Stimulated activated naive CD8-positive, alpha-beta T cell treated with anti-CD3 and anti-CD28 coated beads, Interleukin-15, amount 100 ng/mL, for 72 hours (primary cell): ENCODE data around the gene PMS1.
"Not testable (repeated sequence)": the region's sequence is repeated elsewhere in the genome, so short reads cannot be mapped to it uniquely, and the experiment has no call there.

Source experiments
- ATAC-seq: fragments of 150-1000 bp; cut with Tn5 transposase; 2 replicates; pipeline ENCODE4 v1.10.0; 2021; ENCODE audit warnings: mild to moderate bottlenecking, moderate library complexity
- DNase-seq, 2 donors: peaks; one replicate each; pipeline ENCODE4 v3.0.0; 2021 to 2022
- H3K27ac Mint-ChIP-seq, 2 donors: one replicate each; pipeline ENCODE4 v1.8.0; 2022; ENCODE audit warnings: mild to moderate bottlenecking in 2 of 2, mixed read lengths in 2 of 2, moderate library complexity in 2 of 2
- H3K27me3 Mint-ChIP-seq: one replicate; pipeline ENCODE4 v1.8.0; 2022; ENCODE audit warnings: mixed read lengths
- H3K4me1 Mint-ChIP-seq: one replicate; pipeline ENCODE4 v1.8.0; 2022; ENCODE audit warnings: mild to moderate bottlenecking, mixed read lengths
- H3K4me3 Mint-ChIP-seq, 2 donors: one replicate each; pipeline ENCODE4 v1.8.0; 2022; ENCODE audit warnings: mild to moderate bottlenecking in 2 of 2, mixed read lengths in 2 of 2, moderate library complexity in 1 of 2
- H3K9me3 Mint-ChIP-seq, 2 donors: one replicate each; pipeline ENCODE4 v1.8.0; 2022; ENCODE audit warnings: mixed read lengths in 2 of 2

The PMS1 gene

GRCh38 chr2:189834642-189835041 lies 50.4 kb downstream of the PMS1 start:
- H3K27me3 Mint-ChIP-seq, H3K9me3 Mint-ChIP-seq, ATAC-seq, DNase-seq, H3K4me1 Mint-ChIP-seq, H3K27ac Mint-ChIP-seq, H3K4me3 Mint-ChIP-seq: not testable (repeated sequence)

- H3K9me3 Mint-ChIP-seq = no peaks in the 10 kb centered on the region
- no peak overlapping the region for H3K4me3 Mint-ChIP-seq
- H3K4me1 Mint-ChIP-seq = no peaks in the 10 kb centered on the region
- H3K27ac Mint-ChIP-seq = no peak overlapping the region
- no peaks in the 10 kb centered on the region for H3K27me3 Mint-ChIP-seq
- ATAC-seq (no peak), DNase-seq (no peak)
Observed at GRCh38 chr2:189835855-189836558, 51.8 kb downstream of the PMS1 start.

DNA sequence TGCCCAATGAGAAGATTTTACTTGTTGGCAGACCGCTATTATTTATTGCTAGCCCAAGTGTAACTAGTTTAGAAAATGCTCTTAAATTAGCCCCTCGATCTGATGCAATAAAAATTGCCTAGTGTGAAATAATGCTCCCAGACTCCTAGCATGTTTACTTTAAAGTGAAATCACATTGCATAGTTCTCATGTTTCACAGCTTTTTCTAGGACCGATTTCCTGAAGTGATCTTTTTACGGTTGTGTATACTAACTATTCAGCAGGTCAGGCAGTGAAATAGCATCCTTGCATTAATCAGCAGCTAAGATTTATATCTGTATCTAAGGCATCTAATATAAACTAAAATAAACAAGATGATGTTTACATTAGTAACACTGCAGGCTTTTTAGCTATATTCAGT lies 52.4 kb downstream of the PMS1 start:
- no peaks in the 10 kb centered on the region for H3K9me3 Mint-ChIP-seq
- H3K4me1 Mint-ChIP-seq = no peaks in the 10 kb centered on the region
- no peak overlapping the region for H3K4me3 Mint-ChIP-seq
- ATAC-seq (no peak), DNase-seq (no peak)
- H3K27ac Mint-ChIP-seq = no peak overlapping the region
- H3K27me3 Mint-ChIP-seq = no peaks in the 10 kb centered on the region

DNA sequence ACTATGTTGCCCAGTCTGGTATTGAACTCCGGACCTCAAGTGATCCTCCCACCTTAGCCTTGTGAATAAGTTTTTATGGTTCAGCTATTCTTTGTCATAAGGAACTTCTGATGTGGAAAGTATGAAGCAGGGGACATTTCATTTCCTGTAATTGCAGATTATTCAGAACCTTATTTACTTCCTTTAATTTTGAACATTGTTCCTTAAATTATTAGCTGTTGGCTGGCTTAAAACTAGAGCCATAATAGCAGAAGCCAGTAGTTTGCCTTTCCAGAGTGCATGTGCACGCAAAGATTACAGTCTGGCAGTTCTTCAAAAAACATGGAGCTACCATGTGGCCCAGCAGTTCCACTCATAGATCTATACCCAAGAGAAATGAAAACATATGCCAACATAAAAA lies 53.1 kb downstream of the PMS1 start:
- no peaks in the 10 kb centered on the region for H3K27me3 Mint-ChIP-seq
- no peak overlapping the region for H3K4me3 Mint-ChIP-seq
- DNase-seq = no peak
- no peak for ATAC-seq
- no peaks in the 10 kb centered on the region for H3K9me3 Mint-ChIP-seq
- no peak overlapping the region for H3K27ac Mint-ChIP-seq
- no peaks in the 10 kb centered on the region for H3K4me1 Mint-ChIP-seq

- Mint-ChIP-seq H3K4me1 (no peaks in the 10 kb centered on the region), H3K27me3 (no peaks in the 10 kb centered on the region), H3K27ac (no peak overlapping the region), H3K9me3 (no peaks in the 10 kb centered on the region), H3K4me3 (no peak overlapping the region)
- ATAC-seq (no peak), DNase-seq (no peak)
Observed at GRCh38 chr2:189841019-189841418, 56.8 kb downstream of the PMS1 start.

- H3K4me3 Mint-ChIP-seq = no peak overlapping the region
- ATAC-seq (no peak), DNase-seq (no peak)
- no peaks in the 10 kb centered on the region for H3K4me1 Mint-ChIP-seq
- H3K27ac Mint-ChIP-seq = no peak overlapping the region
- H3K9me3 Mint-ChIP-seq = no peaks in the 10 kb centered on the region
- H3K27me3 Mint-ChIP-seq = no peaks in the 10 kb centered on the region
Observed at GRCh38 chr2:189848276-189848675, 64.0 kb downstream of the PMS1 start.

DNA sequence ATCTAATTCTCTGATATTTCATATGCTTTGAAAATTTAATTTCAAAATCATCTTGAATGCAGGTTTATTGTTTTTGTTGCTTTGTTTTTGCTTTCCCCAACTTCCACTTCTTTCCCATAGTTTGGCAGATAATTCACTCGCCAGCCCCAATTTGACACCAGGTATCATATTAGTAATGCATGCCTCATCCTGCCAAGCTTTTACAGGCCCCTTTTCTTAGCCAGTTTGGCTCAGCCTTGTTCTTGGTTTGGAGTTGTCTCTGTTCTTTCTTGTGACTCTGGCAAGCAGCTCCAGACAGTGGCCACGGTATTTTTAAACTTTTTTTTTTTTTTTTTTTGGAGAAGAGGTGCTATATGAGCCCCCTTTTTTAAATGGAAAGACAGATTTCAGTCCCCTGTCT lies 65.3 kb downstream of the PMS1 start:
- no peak overlapping the region for H3K4me3 Mint-ChIP-seq

DNA sequence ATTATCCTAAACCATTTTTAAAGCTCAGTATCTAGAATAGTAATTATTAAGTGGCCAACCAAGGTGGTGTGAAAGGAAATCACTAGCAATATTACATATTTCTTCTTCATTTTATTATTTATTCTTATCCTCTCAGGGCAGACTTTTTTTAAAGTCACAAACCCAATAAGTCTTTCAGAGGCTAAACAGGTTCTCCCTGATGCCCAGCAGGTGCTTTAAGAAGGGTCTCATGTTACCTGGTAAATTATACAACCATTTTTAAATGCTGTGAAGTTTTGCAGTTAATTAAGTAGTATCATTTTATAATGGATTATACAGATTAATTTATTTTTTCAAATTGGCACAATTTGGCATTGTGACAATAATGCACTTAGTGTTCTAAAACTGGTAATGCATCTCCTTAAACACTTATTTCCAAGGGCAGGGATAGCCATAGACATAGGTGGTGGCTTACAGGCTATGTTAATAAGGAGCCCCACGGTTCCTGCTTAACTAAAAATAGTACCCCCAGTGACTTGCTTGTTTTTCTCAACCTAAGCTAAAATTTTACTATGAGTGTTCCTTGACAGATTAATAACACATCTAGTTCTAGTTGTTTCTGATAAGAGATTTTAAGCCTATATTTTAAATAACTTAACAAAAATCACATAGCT lies 67.0 kb downstream of the PMS1 start:
- no peak for ATAC-seq

More for the DNA sequence above, 65.3 kb downstream of the PMS1 start:
- H3K27ac Mint-ChIP-seq = peak overlapping the region in 1 of 2 donors; percentile 70
- no peaks in the 10 kb centered on the region for H3K27me3 Mint-ChIP-seq
- DNase-seq = no peak
- no peak for ATAC-seq
- H3K4me1 Mint-ChIP-seq = peaks cover 3% of the 10 kb centered on the region
- no peaks in the 10 kb centered on the region for H3K9me3 Mint-ChIP-seq

GRCh38 chr2:189854187-189854586 lies 69.9 kb downstream of the PMS1 start:
- no peak for ATAC-seq
- Mint-ChIP-seq H3K27me3 (no peaks in the 10 kb centered on the region), H3K9me3 (no peaks in the 10 kb centered on the region), H3K4me1 (peaks cover 4% of the 10 kb centered on the region), H3K4me3 (no peak overlapping the region), H3K27ac (no peak overlapping the region)
- DNase-seq = no peak

More for the DNA sequence above, 67.0 kb downstream of the PMS1 start:
- no peak for DNase-seq
- H3K27me3 Mint-ChIP-seq = no peaks in the 10 kb centered on the region
- no peaks in the 10 kb centered on the region for H3K9me3 Mint-ChIP-seq
- H3K4me1 Mint-ChIP-seq = peaks cover 4% of the 10 kb centered on the region
- H3K27ac Mint-ChIP-seq = no peak overlapping the region
- no peak overlapping the region for H3K4me3 Mint-ChIP-seq

- H3K27me3 Mint-ChIP-seq = no peaks in the 10 kb centered on the region
- peaks cover 4% of the 10 kb centered on the region for H3K4me1 Mint-ChIP-seq
- DNase-seq = no peak
- H3K4me3 Mint-ChIP-seq = no peak overlapping the region
- no peaks in the 10 kb centered on the region for H3K9me3 Mint-ChIP-seq
- ATAC-seq = no peak
- no peak overlapping the region for H3K27ac Mint-ChIP-seq
Observed at GRCh38 chr2:189854940-189855339, 70.7 kb downstream of the PMS1 start.

- no peak for DNase-seq
- Mint-ChIP-seq H3K27me3 (no peaks in the 10 kb centered on the region), H3K9me3 (no peaks in the 10 kb centered on the region), H3K4me1 (peaks cover 4% of the 10 kb centered on the region), H3K27ac (no peak overlapping the region), H3K4me3 (no peak overlapping the region)
- ATAC-seq = no peak
Observed at GRCh38 chr2:189858291-189858690, 74.0 kb downstream of the PMS1 start.

DNA sequence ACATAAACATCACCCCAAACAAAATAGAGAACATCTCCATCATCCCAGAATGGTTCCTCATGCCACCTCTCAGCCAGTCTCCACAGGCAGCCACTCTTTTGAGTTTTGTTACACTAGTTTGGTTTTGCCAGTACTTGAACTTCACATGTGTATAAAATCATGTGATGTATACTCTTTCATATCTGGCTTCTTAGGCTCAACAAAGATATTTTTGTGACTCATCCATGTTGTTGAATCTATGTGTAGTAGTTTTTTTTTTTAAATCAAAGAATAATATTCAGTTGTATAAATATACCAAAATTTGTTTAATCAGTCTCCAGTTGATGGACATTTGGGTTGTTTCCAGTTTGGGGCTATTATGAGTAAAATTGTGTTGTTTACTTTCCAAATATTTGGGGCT lies 75.9 kb downstream of the PMS1 start:
- DNase-seq = no peak
- Mint-ChIP-seq H3K27ac (no peak overlapping the region), H3K4me1 (no peaks in the 10 kb centered on the region), H3K4me3 (no peak overlapping the region), H3K9me3 (no peaks in the 10 kb centered on the region), H3K27me3 (no peaks in the 10 kb centered on the region)
- ATAC-seq = no peak

GRCh38 chr2:189862751-189863150 lies 78.5 kb downstream of the PMS1 start:
- DNase-seq (no peak), ATAC-seq (no peak)
- Mint-ChIP-seq H3K27me3 (no peaks in the 10 kb centered on the region), H3K27ac (no peak overlapping the region), H3K4me3 (no peak overlapping the region), H3K9me3 (no peaks in the 10 kb centered on the region), H3K4me1 (no peaks in the 10 kb centered on the region)

GRCh38 chr2:189865826-189866225 lies 81.6 kb downstream of the PMS1 start:
- Mint-ChIP-seq H3K27ac (no peak overlapping the region), H3K4me3 (no peak overlapping the region), H3K9me3 (no peaks in the 10 kb centered on the region), H3K4me1 (no peaks in the 10 kb centered on the region), H3K27me3 (no peaks in the 10 kb centered on the region)
- no peak for DNase-seq
- no peak for ATAC-seq

- Mint-ChIP-seq H3K27ac (no peak overlapping the region), H3K4me1 (no peaks in the 10 kb centered on the region), H3K9me3 (no peaks in the 10 kb centered on the region), H3K27me3 (no peaks in the 10 kb centered on the region), H3K4me3 (no peak overlapping the region)
- no peak for DNase-seq
- ATAC-seq = no peak
Observed at GRCh38 chr2:189866296-189866695, 82.0 kb downstream of the PMS1 start.

GRCh38 chr2:189868896-189869295 lies 84.6 kb downstream of the PMS1 start:
- Mint-ChIP-seq H3K4me1 (no peaks in the 10 kb centered on the region), H3K4me3 (no peak overlapping the region), H3K9me3 (no peaks in the 10 kb centered on the region), H3K27me3 (no peaks in the 10 kb centered on the region), H3K27ac (no peak overlapping the region)
- ATAC-seq = no peak
- no peak for DNase-seq
